Spleen (tissue), 7 donors: Measurements from ENCODE around the gene SLC23A1.

Source experiments
- POLR2A ChIP-seq, 3 donors: fragments of 450-650 bp; IDR thresholded peaks; one replicate each; pipeline ENCODE4 v1.5.1; 2017; ENCODE audit warnings: antibody characterized with exemption in 3 of 3, mild to moderate bottlenecking in 1 of 3
- POLR2AphosphoS5 ChIP-seq, 3 donors: sonication (generic); formaldehyde crosslinking; IDR thresholded peaks; one replicate each; pipeline ENCODE4 v1.5.1; 2017; ENCODE audit warnings: antibody characterized with exemption in 3 of 3
- TF ChIP-seq, protein P1 (sequence below), 11 experiments: fragments of 200-600 bp in 7 of 11; fragments of 450-650 bp in 4 of 11; sonication (generic) in 4 of 11; IDR thresholded peaks in 8 of 11; conservative IDR thresholded peaks in 3 of 11; 1 replicate in 7 of 11; 2 replicates in 4 of 11; pipeline versions ENCODE4 v1.4.0 to v1.8.0; 2016 to 2021; ENCODE audit warnings: antibody characterized with exemption in 11 of 11, inconsistent platforms in 4 of 11, mild to moderate bottlenecking in 1 of 11
- donor health status: DM: no; HTN: no; CAD: no; lungs with moderate emphysema.
- donor health status: DM: no; HTN: no; CAD: no.
- donor health status: DM: no; HTN: no; CAD: no.

DNA sequence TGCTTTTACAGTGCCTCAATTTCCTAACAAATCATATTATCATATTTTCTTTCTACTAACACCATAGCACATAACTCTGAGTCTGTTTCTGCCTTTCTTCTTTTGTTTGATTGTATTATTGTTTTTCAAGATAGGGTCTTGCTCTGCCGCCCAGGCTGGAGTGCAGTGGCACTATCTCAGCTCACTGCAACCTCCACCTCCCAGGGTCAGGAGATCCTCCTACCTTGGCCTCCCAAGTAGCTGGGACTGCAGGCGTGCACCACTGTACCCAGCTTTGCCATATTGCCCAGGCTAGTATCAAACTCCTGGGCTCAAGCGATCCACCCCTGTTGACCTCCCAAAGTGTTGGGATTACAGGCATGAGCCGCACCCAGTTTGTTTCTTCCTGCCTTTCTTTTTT lies 22.7 kb downstream of the SLC23A1 start:
- TF ChIP-seq, protein P1, sequence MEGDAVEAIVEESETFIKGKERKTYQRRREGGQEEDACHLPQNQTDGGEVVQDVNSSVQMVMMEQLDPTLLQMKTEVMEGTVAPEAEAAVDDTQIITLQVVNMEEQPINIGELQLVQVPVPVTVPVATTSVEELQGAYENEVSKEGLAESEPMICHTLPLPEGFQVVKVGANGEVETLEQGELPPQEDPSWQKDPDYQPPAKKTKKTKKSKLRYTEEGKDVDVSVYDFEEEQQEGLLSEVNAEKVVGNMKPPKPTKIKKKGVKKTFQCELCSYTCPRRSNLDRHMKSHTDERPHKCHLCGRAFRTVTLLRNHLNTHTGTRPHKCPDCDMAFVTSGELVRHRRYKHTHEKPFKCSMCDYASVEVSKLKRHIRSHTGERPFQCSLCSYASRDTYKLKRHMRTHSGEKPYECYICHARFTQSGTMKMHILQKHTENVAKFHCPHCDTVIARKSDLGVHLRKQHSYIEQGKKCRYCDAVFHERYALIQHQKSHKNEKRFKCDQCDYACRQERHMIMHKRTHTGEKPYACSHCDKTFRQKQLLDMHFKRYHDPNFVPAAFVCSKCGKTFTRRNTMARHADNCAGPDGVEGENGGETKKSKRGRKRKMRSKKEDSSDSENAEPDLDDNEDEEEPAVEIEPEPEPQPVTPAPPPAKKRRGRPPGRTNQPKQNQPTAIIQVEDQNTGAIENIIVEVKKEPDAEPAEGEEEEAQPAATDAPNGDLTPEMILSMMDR (IDR thresholded peaks at IDR 0.05 in 8 of 11, conservative IDR thresholded peaks at IDR 0.05 in 3 of 11): no peak
- no peak for TF ChIP-seq POLR2A (IDR thresholded peaks at IDR 0.05)
- TF ChIP-seq POLR2AphosphoS5 (IDR thresholded peaks at IDR 0.05): no peak
